Activated CD4-positive, alpha-beta T cell treated with anti-CD3 and anti-CD28 coated beads, Interleukin-2, amount 10 ng/mL, durations not matched to agents 7 days and 5 days (primary cell): ENCODE measurements around the gene SETBP1. TPM values are rescaled to one million over a fixed set of nuclear protein-coding genes. Genes with fewer than 3 reads are reported as not detected.

Experiments
- CTCF ChIA-PET: fragments of 350-600 bp; sonication (Branson Sonifier 250); formaldehyde crosslinking; loops from one replicate; lab custom pipeline; 2021; ENCODE audit warnings: antibody characterized with exemption; lab: Charles Lee
- POLR2A ChIA-PET: fragments of 350-600 bp; sonication (Branson Sonifier 250); formaldehyde crosslinking; loops from one replicate; lab custom pipeline; 2021; ENCODE audit warnings: antibody characterized with exemption; lab: Charles Lee
- DNase-seq: peaks from one replicate; pipeline ENCODE4 v3.0.0-alpha.2; 2020
- H3K27ac Mint-ChIP-seq: one replicate; pipeline ENCODE4 v1.8.0; 2021; ENCODE audit warnings: mild to moderate bottlenecking, moderate library complexity, mixed read lengths
- H3K27me3 Mint-ChIP-seq: one replicate; pipeline ENCODE4 v1.8.0; 2021; ENCODE audit warnings: mixed read lengths
- H3K36me3 Mint-ChIP-seq: one replicate; pipeline ENCODE4 v1.8.0; 2021; ENCODE audit warnings: low read depth, mixed read lengths
- H3K4me1 Mint-ChIP-seq: one replicate; pipeline ENCODE4 v1.8.0; 2021; ENCODE audit warnings: mixed read lengths
- H3K4me3 Mint-ChIP-seq: one replicate; pipeline ENCODE4 v1.8.0; 2021; ENCODE audit warnings: mild to moderate bottlenecking, moderate library complexity, mixed read lengths
- H3K9me3 Mint-ChIP-seq: one replicate; pipeline ENCODE4 v1.8.0; 2021; ENCODE audit warnings: mixed read lengths
- total RNA-seq, 2 experiments: library from RNA; stranded (reverse); gene quantifications; one replicate each; pipeline ENCODE4 v1.2.3, GENCODE V29; 2021

SETBP1 gene
- total RNA-seq, 2 experiments from 2014 or later: 3.7 to 4.4 TPM

DNA sequence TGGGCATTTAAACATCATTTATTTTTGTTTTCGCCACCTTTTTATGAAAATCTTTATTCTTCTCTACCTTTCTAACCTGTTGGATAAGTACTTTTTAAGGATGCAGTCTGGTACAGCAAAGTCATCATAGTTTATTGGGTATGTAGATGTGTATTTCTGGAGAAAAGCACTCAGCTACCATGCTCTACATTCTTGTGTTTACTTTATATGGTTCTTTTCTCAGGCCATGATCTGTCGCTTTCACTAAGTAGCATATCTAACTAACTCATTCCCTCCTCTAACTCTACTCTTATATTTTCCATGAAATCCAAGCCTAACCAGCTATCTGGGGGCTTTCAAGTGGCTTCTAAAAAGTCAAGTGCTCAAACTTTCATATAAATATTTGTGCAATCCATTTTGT lies 25.3 kb upstream of the SETBP1 start:
- POLR2A ChIA-PET: no interaction called here
- peaks cover 13% of the 10 kb centered on the region for H3K27me3 Mint-ChIP-seq
- no peaks in the 10 kb centered on the region for H3K36me3 Mint-ChIP-seq
- H3K27ac Mint-ChIP-seq: no peak overlapping the region
- H3K4me3 Mint-ChIP-seq: no peak overlapping the region
- CTCF ChIA-PET: no interaction called here
- no peaks in the 10 kb centered on the region for H3K9me3 Mint-ChIP-seq
- no peaks in the 10 kb centered on the region for H3K4me1 Mint-ChIP-seq
- DNase-seq: no peak

DNA sequence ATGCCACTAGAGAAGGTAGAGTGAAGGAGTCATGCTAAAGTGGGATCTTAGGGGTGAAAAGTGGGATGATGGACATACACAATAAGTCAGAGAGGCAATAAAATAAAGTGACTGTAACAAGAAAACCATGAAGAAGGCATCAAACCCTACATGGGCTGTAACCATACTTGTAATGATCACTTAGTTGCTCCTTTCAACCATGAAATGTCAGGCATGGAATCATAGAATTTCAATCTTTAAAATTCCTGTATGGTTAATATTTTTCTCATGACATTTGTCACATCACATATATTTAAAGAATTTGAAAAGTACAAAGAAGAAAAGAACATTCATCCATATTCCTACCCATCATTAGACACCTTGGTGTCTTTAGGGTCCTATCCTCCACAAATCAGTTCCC lies 20.9 kb upstream of the SETBP1 start:
- Mint-ChIP-seq H3K36me3 (no peaks in the 10 kb centered on the region), H3K4me3 (no peak overlapping the region), H3K9me3 (no peaks in the 10 kb centered on the region), H3K4me1 (no peaks in the 10 kb centered on the region), H3K27me3 (peaks cover 17% of the 10 kb centered on the region), H3K27ac (no peak overlapping the region)
- ChIA-PET CTCF (interaction anchor here (1.0 to 1.4 kb wide), 2 partner anchors 11 to 19 kb away, joined by 3 to 5 read pairs; no protein-coding TSS in a partner anchor), POLR2A (no interaction called here)
- no peak for DNase-seq

DNA sequence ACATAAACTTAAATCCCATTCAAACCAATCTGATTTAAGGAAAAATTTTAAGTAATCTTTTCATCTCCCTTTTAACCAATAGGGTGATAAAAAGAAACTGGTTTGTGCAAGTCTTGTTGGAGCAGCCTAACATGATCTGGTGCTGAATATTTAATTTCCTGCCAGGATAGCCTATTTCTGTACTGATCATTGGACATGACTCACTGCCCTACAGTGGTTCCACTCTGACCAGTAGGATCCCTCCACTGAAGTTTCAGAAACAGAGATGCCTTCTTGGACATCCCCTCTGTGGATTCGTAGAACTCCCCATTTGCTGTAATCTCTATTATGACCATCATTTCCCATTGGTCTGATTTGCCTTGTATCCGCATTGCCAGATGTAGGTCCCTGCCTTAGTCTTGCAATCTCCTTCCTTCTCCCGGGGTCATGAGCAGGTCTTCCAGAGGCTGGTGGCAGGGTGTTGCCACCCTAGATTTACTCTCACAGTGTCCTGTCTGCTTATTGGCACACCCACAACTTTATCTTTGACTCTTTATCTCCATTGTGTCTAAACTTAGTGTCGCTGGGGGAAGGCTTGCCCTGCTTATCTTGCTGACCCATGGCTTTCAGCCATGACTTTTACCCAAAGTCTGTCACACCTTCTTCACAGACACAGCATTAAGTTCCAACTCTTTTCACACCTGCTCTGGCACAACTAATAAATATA lies 12.3 kb upstream of the SETBP1 start:
- no peak overlapping the region for H3K27ac Mint-ChIP-seq
- ChIA-PET CTCF (interaction anchor here (1.0 kb wide), 1 partner anchor 10 kb away, joined by 4 read pairs; no protein-coding TSS in a partner anchor), POLR2A (no interaction called here)
- DNase-seq: no peak
- H3K27me3 Mint-ChIP-seq: peaks cover 28% of the 10 kb centered on the region
- H3K4me3 Mint-ChIP-seq: no peak overlapping the region
- no peaks in the 10 kb centered on the region for H3K4me1 Mint-ChIP-seq
- H3K36me3 Mint-ChIP-seq: no peaks in the 10 kb centered on the region
- no peaks in the 10 kb centered on the region for H3K9me3 Mint-ChIP-seq

DNA sequence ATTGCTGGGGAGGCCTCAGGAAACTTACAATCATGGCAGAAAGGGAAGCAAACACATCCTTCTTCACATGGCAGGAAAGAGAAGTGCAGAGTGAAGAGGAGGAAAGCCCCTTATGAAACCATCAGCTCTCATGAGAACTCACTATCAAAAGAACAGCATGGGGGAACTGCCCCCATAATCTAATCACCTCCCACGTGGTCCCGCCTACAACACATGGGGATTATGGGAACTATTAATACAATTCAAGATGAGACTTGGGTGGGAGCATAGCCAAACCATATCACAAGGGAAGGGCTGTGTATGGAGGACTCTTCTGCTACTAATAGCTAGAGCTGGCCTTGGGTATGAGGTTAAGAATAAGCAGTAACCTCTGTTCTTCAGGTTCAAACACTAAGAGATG lies 8.8 kb upstream of the SETBP1 start:
- Mint-ChIP-seq H3K4me3 (no peak overlapping the region), H3K4me1 (no peaks in the 10 kb centered on the region), H3K27me3 (peaks cover 34% of the 10 kb centered on the region), H3K27ac (no peak overlapping the region), H3K36me3 (no peaks in the 10 kb centered on the region), H3K9me3 (no peaks in the 10 kb centered on the region)
- POLR2A ChIA-PET: no interaction called here
- no peak for DNase-seq
- CTCF ChIA-PET: no interaction called here

DNA sequence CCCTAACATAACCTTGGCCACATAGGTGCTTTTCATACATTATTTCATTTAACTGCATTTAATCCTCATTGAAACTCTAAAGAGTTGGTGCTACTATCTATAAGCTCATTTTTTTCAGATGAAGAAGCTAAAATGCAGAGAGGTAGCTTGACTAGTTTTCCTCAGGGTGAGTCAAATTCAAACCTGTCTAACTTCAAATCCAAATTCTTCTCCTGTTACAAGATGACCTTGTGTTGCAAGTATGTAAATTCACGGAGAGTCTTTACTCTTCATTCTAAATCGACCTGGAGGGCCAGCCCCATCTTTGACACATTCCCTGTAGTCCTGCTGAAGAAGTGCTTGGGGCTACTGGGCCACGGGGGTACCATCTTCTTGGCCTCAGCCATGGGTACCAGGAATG lies 8.2 kb upstream of the SETBP1 start:
- ChIA-PET POLR2A (no interaction called here), CTCF (no interaction called here)
- no peaks in the 10 kb centered on the region for H3K4me1 Mint-ChIP-seq
- H3K9me3 Mint-ChIP-seq: no peaks in the 10 kb centered on the region
- no peak for DNase-seq
- H3K36me3 Mint-ChIP-seq: no peaks in the 10 kb centered on the region
- no peak overlapping the region for H3K4me3 Mint-ChIP-seq
- no peak overlapping the region for H3K27ac Mint-ChIP-seq
- peaks cover 31% of the 10 kb centered on the region for H3K27me3 Mint-ChIP-seq

DNA sequence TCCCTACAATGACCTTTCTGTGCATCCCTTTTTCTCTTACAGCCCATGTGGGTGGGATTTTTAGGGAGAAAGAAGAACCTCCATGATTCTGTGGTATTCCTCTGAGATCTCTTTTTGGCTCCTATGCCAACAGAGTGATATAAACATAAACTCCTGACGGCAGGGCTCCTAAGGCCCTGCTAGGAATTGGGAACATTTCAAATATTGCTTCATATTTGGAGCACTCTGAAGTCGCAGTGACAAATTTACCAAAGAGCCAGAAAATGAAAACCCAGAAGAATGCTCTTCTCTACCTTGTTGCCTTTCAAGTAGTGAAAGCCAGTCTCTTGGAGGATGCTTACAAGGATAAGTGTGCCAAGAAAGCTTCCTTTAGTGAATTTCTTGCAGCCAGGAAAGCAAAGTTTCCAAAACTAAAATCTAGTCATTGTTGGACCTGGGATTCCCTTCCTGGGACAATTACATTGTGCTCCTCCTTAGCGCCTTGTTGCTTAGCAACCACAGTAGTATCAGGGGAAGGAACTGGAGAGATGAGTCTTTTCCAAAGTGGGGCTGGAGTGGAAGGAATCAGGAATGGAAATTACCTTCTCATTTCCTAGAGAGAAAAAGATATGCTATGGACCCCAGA lies 7.3 kb upstream of the SETBP1 start:
- Mint-ChIP-seq H3K4me1 (no peaks in the 10 kb centered on the region), H3K27me3 (peaks cover 35% of the 10 kb centered on the region), H3K27ac (no peak overlapping the region), H3K4me3 (no peak overlapping the region), H3K9me3 (no peaks in the 10 kb centered on the region), H3K36me3 (no peaks in the 10 kb centered on the region)
- ChIA-PET POLR2A (no interaction called here), CTCF (no interaction called here)
- no peak for DNase-seq

DNA sequence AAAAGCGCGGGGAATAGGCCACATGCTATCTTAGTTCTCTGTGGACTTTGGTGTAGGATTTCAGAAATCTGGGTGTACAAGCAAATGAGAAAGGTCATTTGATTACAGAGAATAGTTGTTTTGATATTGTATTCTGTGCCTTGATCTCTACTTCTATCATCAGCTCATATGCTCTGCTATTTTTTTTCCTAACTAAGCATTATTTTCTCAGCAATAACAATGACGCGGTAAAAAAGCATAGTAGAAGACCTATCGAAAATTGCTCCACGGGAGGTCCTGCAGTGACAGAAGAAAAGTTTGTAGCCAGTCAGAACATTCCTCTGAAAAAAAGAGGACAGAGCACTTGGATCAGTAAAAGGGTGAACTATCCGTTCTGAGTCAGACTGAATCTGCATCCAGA lies 2.8 kb upstream of the SETBP1 start:
- no peak overlapping the region for H3K27ac Mint-ChIP-seq
- DNase-seq: no peak
- ChIA-PET POLR2A (no interaction called here), CTCF (no interaction called here)
- H3K27me3 Mint-ChIP-seq: peaks cover 28% of the 10 kb centered on the region
- no peaks in the 10 kb centered on the region for H3K9me3 Mint-ChIP-seq
- H3K4me3 Mint-ChIP-seq: no peak overlapping the region
- H3K4me1 Mint-ChIP-seq: peaks cover 3% of the 10 kb centered on the region
- peaks cover 1% of the 10 kb centered on the region for H3K36me3 Mint-ChIP-seq

DNA sequence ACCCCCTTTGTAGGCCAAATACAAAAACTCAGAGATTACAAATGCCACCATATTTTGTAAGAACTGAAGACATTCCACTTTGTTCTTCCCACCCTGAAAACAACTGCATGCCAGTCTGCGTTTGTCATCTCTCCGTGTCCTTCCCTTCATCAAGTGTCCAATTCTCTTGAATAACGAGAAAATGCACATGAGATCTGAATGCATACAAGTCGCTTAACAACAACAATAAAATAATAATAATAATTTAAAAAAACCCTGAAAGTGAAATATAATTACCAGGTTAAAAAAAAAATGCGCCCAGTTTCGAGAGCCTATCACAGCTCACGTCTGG lies 2.0 kb upstream of the SETBP1 start:
- H3K4me1 Mint-ChIP-seq: peaks cover 3% of the 10 kb centered on the region
- POLR2A ChIA-PET: no interaction called here
- no peaks in the 10 kb centered on the region for H3K9me3 Mint-ChIP-seq
- CTCF ChIA-PET: interaction anchor here (0.6 to 1.4 kb wide), 4 partner anchors 11 to 47 kb away, joined by 3 to 5 read pairs (median 4); no protein-coding TSS in a partner anchor
- no peak for DNase-seq
- H3K4me3 Mint-ChIP-seq: peak overlapping the region; percentile 59
- H3K36me3 Mint-ChIP-seq: peaks cover 1% of the 10 kb centered on the region
- peaks cover 26% of the 10 kb centered on the region for H3K27me3 Mint-ChIP-seq
- H3K27ac Mint-ChIP-seq: no peak overlapping the region

DNA sequence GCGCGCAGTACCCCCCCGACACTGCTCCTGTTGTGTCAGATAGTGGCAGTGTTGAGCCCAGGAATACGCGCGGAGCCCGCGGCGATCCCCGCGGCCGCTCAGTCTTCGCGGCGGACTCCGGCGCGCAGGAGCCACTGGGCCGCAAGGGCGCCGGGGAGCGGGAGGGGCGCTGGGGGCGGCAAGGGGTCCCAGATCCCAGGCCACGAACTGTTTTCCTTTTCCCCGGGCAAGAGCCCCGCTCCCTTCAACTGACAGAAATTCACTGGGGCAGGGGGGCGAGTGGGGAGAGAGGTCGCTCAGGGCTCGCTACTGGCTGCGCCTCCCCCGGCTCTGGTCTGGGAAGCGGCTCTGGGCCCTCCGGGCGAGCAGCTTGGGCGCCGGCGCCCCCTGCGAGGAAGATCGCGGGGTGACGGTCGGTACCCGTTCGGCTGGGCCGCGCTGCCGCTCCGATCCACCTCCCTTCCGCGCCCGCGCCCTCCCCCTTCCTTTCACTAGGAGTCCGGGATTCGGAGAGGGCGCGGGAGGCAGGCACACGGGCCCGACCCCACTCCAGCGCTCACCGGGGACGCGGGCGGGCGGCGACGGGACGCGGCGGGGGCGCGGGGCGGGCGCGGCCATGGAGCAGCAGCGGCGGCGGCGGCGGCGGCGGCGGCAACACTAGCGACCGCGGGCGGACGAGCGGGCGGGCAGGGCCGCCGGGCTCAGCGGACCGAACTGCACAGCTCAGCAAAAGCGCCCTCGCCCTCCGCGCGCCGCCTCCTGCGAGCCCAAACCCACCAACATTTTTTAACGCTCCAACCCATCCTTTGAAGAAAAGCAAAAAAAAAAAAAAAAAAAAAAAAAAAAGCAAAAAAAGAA lies 1.4 kb upstream of the SETBP1 start:
- ChIA-PET CTCF (interaction anchor here (0.5 to 1.4 kb wide), 7 partner anchors 11 to 294 kb away, joined by 3 to 5 read pairs (median 4); no protein-coding TSS in a partner anchor), POLR2A (interaction anchor here (0.7 kb wide), 1 partner anchor 38 kb away, joined by 3 read pairs; no protein-coding TSS in a partner anchor)
- peak; percentile 75 for DNase-seq
- H3K9me3 Mint-ChIP-seq: no peaks in the 10 kb centered on the region
- H3K27ac Mint-ChIP-seq: no peak overlapping the region
- peaks cover 1% of the 10 kb centered on the region for H3K36me3 Mint-ChIP-seq
- peaks cover 3% of the 10 kb centered on the region for H3K4me1 Mint-ChIP-seq
- peaks cover 30% of the 10 kb centered on the region for H3K27me3 Mint-ChIP-seq
- peak overlapping the region; percentile 72 for H3K4me3 Mint-ChIP-seq

DNA sequence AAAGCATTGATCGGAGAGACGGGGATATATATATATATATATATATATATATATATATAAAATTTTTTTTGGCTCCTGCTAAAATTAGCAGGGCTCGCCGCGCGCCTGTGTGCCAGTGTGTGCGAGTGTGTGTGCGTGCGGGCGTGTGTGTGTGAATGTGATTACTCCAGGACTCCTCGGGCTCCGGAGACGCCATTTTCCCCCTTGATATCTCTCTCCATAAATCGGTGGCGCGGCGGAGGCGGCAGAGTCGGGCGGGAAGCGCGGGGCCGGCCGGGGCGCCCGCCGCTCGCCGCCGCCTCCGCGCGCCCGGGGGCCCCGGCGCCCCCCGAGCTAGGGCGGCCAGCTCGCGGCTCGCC lies 795 bp upstream of the SETBP1 start:
- ChIA-PET CTCF (interaction anchor here (0.5 to 1.4 kb wide), 4 partner anchors 20 to 294 kb away, joined by 3 to 5 read pairs (median 4); no protein-coding TSS in a partner anchor), POLR2A (interaction anchor here (0.7 kb wide), 1 partner anchor 37 kb away, joined by 3 read pairs; no protein-coding TSS in a partner anchor)
- H3K4me1 Mint-ChIP-seq: peaks cover 3% of the 10 kb centered on the region
- peak overlapping the region; percentile 72 for H3K4me3 Mint-ChIP-seq
- H3K27me3 Mint-ChIP-seq: peaks cover 28% of the 10 kb centered on the region
- peaks cover 1% of the 10 kb centered on the region for H3K36me3 Mint-ChIP-seq
- peak overlapping the region; percentile 76 for H3K27ac Mint-ChIP-seq
- H3K9me3 Mint-ChIP-seq: no peaks in the 10 kb centered on the region
- DNase-seq: peak; percentile 37

DNA sequence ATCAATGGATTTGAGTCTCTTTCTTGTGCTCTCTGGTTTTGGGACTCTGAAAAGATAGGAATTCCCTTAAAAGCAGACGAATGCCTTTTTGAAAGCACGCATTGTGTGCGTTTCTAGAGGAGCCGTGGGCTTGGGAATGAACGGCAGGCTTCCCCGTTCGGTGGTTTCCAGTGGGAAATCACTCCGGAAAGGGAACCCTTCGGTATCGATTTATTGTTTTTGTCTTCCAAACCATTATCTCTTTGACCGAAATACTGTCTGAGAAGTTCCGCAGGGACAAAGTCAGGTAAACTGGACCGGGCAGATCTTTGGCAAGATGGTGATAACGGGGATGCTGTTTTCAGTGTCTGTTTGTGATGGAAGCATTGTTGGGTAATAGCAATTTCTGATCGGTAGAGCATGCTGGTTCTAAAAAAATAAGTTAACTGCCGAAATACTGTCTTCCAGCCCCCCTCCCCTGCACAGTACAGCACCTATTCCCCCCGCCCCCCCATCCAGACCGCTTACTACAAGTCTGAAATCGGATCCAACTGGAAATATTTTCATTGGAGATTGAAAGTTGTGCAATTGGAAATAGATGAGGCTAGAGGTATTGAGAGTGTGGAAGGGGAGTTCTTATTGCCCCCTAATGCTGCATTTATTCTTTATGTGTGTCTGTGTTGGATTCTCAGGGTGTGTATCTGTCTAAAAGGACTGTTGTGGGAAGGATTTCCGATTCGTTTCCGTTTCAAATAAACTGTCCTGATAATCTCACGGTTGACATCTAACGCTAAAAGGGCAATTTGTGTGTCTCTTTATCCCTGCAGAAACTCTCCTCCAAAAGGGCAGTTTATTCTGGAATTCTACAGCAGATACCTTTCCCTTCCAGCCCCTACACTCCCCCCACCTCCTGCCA lies 635 bp downstream of the SETBP1 start:
- peak overlapping the region; percentile 77 for H3K4me3 Mint-ChIP-seq
- no peak for DNase-seq
- H3K9me3 Mint-ChIP-seq: no peaks in the 10 kb centered on the region
- ChIA-PET CTCF (no interaction called here), POLR2A (interaction anchor here (0.6 kb wide), 1 partner anchor 95 kb away, joined by 3 read pairs; no protein-coding TSS in a partner anchor)
- H3K27ac Mint-ChIP-seq: peak overlapping the region; percentile 52
- H3K36me3 Mint-ChIP-seq: peaks cover 1% of the 10 kb centered on the region
- peaks cover 3% of the 10 kb centered on the region for H3K4me1 Mint-ChIP-seq
- peaks cover 29% of the 10 kb centered on the region for H3K27me3 Mint-ChIP-seq
